Measurements from ENCODE around the gene REXO1.

- TF ChIP-seq CTCF (IDR thresholded peaks at IDR 0.05 in 2 of 3, conservative IDR thresholded peaks at IDR 0.05 in 1 of 3; ENCODE audit: borderline replicate concordance in 1 of 3, insufficient read depth in 1 of 3, low read depth in 2 of 3, low read length in 2 of 3) (no peak), EZH2 (IDR thresholded peaks at IDR 0.05) (no peak), RAD21 (IDR thresholded peaks at IDR 0.05; ENCODE audit: low read depth) (no peak), EZH2phosphoT487 (IDR thresholded peaks at IDR 0.05; ENCODE audit: borderline replicate concordance) (no peak), ZBTB33 (IDR thresholded peaks at IDR 0.05; ENCODE audit: extremely low read depth, insufficient replicate concordance, low read length) (no peak), SIN3A (IDR thresholded peaks at IDR 0.05; ENCODE audit: low read depth) (no peak), POLR2A (IDR thresholded peaks at IDR 0.05; ENCODE audit: borderline replicate concordance, extremely low read depth, insufficient read depth, insufficient read length) (no peak), YY1 (IDR thresholded peaks at IDR 0.05; ENCODE audit: extremely low read depth, insufficient replicate concordance, low read depth, low read length) (no peak), TCF7L2 (IDR thresholded peaks at IDR 0.05; ENCODE audit: borderline replicate concordance, extremely low read depth, insufficient read depth, insufficient read length) (no peak)
- TF ChIP-seq, protein P1, sequence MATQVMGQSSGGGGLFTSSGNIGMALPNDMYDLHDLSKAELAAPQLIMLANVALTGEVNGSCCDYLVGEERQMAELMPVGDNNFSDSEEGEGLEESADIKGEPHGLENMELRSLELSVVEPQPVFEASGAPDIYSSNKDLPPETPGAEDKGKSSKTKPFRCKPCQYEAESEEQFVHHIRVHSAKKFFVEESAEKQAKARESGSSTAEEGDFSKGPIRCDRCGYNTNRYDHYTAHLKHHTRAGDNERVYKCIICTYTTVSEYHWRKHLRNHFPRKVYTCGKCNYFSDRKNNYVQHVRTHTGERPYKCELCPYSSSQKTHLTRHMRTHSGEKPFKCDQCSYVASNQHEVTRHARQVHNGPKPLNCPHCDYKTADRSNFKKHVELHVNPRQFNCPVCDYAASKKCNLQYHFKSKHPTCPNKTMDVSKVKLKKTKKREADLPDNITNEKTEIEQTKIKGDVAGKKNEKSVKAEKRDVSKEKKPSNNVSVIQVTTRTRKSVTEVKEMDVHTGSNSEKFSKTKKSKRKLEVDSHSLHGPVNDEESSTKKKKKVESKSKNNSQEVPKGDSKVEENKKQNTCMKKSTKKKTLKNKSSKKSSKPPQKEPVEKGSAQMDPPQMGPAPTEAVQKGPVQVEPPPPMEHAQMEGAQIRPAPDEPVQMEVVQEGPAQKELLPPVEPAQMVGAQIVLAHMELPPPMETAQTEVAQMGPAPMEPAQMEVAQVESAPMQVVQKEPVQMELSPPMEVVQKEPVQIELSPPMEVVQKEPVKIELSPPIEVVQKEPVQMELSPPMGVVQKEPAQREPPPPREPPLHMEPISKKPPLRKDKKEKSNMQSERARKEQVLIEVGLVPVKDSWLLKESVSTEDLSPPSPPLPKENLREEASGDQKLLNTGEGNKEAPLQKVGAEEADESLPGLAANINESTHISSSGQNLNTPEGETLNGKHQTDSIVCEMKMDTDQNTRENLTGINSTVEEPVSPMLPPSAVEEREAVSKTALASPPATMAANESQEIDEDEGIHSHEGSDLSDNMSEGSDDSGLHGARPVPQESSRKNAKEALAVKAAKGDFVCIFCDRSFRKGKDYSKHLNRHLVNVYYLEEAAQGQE (IDR thresholded peaks at IDR 0.05; ENCODE audit: low read depth) = no peak
- TF ChIP-seq, protein P2, sequence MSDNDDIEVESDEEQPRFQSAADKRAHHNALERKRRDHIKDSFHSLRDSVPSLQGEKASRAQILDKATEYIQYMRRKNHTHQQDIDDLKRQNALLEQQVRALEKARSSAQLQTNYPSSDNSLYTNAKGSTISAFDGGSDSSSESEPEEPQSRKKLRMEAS (IDR thresholded peaks at IDR 0.05) = no peak
These were observed 1.7 kb upstream of the REXO1 start for GRCh38 chr19:1849886-1850398.
